ENCODE data around the gene ORM1.

ORM1 gene

GRCh38 chr9:114338187-114338586, 15.3 kb downstream of the ORM1 start:
- no peak for TF ChIP-seq CTCF (IDR thresholded peaks at IDR 0.05; ENCODE audit: insufficient read depth, low read depth, low read length, missing control alignments)
- DNase-seq (ENCODE audit: low read depth) = peak; percentile 40

GRCh38 chr9:114339130-114339908, 16.4 kb downstream of the ORM1 start:
- H3K4me3 ChIP-seq (ENCODE audit: low read length) = no peak overlapping the region
- TF ChIP-seq CTCF (IDR thresholded peaks at IDR 0.05; ENCODE audit: insufficient read depth, low read depth, low read length, missing control alignments) = peak; percentile 70
- peak; percentile 44 for DNase-seq (ENCODE audit: low read depth)

More at GRCh38 chr9:114338187-114338586, 15.3 kb downstream of the ORM1 start:
- H3K4me3 ChIP-seq (ENCODE audit: low read length) = no peak overlapping the region

GRCh38 chr9:114341152-114341830, 18.4 kb downstream of the ORM1 start:
- no peak for DNase-seq (ENCODE audit: low read depth)
- no peak for TF ChIP-seq CTCF (IDR thresholded peaks at IDR 0.05; ENCODE audit: insufficient read depth, low read depth, low read length, missing control alignments)
- H3K4me3 ChIP-seq (ENCODE audit: low read length) = no peak overlapping the region

GRCh38 chr9:114341991-114342390, 19.1 kb downstream of the ORM1 start:
- no peak for DNase-seq (ENCODE audit: low read depth)
- TF ChIP-seq CTCF (IDR thresholded peaks at IDR 0.05; ENCODE audit: insufficient read depth, low read depth, low read length, missing control alignments) = no peak
- no peak overlapping the region for H3K4me3 ChIP-seq (ENCODE audit: low read length)

- no peak overlapping the region for H3K4me3 ChIP-seq (ENCODE audit: low read length)
- no peak for DNase-seq (ENCODE audit: low read depth)
- TF ChIP-seq CTCF (IDR thresholded peaks at IDR 0.05; ENCODE audit: insufficient read depth, low read depth, low read length, missing control alignments) = no peak
Observed at GRCh38 chr9:114342755-114343440, 20.0 kb downstream of the ORM1 start.

- TF ChIP-seq CTCF (IDR thresholded peaks at IDR 0.05; ENCODE audit: insufficient read depth, low read depth, low read length, missing control alignments) = no peak
- no peak overlapping the region for H3K4me3 ChIP-seq (ENCODE audit: low read length)
- DNase-seq (ENCODE audit: low read depth) = peak; percentile 77
Observed at GRCh38 chr9:114343471-114344187, 20.7 kb downstream of the ORM1 start.

Data from epithelial cell of esophagus (primary cell).